Dermis blood vessel endothelial cell (primary cell): ENCODE measurements around the gene GADL1. TPM values are rescaled to one million over a fixed set of nuclear protein-coding genes. Genes with fewer than 3 reads are reported as not detected.

Experiments
- DNase-seq: peaks from one replicate; pipeline ENCODE4 v3.0.0; 2010
- total RNA-seq: library from RNA; depleted of rRNA; stranded (reverse); fragments of >200 nt; gene quantifications from 2 replicates; pipeline ENCODE4 v1.2.3, GENCODE V29; 2014

GADL1 gene, protein sequence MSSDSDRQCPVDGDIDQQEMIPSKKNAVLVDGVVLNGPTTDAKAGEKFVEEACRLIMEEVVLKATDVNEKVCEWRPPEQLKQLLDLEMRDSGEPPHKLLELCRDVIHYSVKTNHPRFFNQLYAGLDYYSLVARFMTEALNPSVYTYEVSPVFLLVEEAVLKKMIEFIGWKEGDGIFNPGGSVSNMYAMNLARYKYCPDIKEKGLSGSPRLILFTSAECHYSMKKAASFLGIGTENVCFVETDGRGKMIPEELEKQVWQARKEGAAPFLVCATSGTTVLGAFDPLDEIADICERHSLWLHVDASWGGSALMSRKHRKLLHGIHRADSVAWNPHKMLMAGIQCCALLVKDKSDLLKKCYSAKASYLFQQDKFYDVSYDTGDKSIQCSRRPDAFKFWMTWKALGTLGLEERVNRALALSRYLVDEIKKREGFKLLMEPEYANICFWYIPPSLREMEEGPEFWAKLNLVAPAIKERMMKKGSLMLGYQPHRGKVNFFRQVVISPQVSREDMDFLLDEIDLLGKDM
- not detected in 2 replicates for total RNA-seq

DNA sequence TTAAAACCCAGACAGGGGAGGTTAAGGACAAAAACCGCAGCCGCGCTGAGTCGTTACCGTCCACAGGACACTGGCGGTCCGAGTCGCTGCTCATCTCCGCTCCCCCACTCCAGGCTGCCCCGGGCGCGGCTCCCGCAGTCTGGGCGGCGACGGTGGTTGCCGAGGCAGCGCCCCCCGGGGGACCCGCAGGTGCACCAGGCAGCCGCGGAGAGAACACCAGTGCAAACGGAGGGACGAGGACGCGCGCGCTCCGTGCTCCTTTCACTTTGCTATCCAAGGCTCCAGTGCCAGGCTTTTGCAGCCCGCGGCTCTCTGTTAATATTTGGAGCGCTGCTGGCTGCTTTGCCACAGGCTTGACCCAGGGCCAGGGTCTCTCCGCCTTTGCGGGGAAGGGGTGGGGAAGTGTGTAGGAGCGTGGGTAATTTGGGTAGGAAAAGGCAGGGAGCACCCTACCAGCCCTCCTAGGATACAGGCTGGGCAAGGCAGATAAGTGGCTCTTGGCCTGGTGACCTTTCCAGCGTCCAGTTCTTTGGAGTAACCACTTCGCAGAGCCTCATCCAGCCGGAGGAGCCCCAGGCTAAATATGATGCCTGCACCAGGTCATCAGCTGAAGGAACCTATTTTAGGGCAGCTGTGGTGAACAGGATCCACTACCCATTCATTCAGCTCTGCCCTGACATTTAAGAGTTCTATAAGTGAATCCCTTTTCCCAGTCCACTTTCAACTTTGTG is at the start of gene GADL1:
Gene GADL1, minus strand, starts transcription at position 141 of the 731 bp plus-strand sequence. Its CDS starts 47 bp downstream, at position 94.
- DNase-seq = peak; percentile 38

DNA sequence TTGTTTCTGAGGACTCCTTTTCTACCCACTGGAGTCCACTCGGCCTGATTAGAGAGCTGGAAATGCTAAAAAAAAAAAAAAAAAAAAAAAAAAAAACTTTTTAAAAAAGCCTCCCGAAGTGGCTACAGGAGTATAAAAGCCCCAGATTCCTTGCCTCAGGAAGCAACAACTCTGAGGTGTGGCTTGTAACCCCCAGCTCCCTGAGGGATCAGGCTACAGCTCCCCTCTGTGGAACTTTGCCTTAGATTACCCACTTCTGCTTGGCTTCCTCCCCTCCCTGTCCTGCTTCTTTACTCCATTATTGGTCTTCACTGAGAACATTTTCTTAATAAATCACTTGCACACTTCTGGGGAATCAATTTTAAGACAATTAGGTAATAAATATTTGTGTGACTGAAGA is 49.7 kb upstream of the GADL1 start:
- no peak for DNase-seq

DNA sequence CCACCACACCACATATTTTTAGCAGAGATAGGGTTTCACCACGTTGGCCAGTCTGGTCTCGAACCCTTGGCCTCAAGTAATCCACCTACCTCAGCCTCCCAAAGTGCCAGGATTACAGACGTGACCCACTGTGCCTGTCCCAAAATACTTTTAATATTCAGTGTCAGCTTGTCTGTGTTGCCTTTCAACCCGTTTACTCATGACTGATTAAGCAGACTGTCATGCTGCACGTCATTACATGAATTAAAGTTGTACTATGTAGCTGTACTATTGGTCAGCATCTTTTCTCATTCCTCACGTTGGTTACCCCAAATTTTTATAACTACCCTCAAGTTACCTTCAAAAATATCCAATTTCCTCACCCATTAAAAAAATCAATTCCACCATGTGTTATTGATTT is 48.7 kb upstream of the GADL1 start:
- no peak for DNase-seq

DNA sequence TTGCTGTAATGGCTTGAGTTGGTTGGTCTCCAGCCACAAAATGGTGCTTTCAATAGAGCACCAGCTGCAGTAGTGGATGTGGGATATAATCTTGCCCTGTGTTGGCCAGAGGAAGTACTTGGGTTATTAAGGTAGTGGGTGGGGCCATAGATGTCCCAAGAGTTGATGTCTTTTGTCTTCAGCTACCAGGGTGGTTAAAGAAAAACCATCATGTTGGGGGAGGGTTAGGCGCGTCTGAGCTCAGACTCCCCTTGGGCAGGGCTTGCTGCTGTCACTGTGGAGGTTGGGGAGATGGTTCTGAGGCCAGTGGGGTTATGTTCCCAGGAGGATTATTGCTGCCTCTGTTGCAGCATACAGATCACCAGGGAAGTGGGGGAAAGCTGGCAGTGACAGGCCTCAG is 46.9 kb upstream of the GADL1 start:
- no peak for DNase-seq

DNA sequence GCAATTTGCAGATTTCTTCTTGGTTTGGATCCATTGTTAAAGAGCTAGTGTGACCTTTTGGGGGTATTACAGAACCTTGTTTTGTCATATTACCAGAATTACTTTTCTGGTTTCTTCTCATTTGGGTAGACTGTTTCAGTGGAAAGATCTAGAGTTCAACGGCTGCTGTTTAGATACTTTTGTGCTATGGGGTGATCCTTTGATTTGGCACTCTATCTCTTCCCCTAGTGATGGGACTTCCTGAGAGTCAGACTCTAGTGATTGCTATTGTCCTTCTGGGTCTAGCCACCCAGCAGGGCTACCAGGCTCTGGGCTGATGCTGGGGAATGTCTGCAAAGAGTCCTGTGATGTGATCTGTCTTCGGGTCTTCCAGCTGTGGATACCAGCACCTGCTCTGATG is 46.3 kb upstream of the GADL1 start:
- DNase-seq = no peak

DNA sequence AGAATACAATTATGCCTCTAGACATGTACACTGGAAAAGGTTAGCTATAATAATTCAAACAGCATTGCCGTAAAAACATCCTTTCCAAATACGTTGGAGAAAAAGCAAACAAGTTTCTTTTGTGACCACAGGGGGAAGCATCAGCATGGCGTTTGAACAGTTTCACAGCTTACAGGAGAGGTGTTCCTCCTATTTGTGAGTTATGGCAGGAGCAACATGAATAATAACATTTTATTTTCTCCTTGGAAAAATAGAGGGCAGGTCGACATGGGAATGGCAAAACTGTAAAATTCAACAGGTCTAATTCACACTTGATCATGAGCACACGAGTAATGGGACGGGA is 39.7 kb upstream of the GADL1 start:
- peak; percentile 77 for DNase-seq

DNA sequence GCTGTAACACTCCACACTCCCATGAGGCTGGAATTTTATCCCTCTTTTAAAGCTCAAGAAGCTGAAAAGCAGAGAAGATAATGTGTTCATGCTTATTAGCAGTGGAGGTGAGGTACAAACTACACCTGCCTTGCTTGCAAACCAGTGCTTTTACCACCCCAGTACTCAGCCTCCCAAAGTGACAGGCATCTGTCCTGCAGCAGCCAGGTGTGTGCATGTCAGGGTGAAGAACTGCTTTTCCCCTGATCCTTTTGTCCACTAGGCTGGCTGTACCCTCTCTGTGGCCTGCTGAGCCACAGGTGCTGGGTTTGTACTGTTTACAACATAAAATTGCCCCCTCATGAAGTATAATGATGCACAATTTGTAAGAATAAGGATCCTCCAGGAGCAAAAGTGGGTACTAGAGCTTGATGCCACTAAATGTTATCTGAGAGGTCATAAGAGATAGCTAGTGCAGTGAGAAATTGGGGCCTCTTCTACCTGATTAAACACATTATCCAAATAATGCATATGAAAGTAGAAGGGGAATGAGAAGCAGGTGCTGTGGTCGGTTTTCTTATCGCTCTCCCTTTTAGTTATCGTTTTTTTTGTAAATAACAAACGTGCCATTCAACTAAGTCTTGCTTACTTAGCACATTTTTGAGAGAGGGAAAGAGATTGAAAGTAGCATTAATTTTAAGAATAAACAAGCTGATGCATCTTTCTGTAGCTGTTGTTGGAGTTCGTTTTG is 39.2 kb upstream of the GADL1 start:
- DNase-seq = no peak

DNA sequence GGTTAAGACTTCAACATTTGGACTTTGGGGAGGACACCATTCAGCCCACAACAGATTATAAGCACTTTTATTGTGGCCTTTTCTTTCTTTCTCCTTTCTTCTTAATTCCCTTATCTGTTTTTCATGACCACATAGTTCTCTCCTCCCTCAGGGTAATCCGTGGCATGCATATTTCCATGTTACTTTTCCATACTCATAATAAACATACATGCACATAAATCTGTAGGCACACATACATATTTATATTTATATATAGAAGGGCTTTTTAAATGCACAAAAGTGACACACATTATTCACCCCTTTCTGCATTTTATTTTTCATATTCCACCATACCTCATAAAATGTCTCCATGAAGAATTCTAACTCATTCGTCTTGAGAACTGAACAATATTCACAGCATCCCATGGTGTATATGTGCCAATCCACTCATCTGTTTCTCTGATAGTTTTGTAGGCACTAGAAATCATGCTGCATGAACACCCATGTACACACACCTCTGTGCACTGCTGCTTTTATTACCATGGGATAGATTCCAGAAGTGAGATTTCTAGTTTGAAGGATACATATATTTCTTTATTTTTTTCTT is 38.1 kb upstream of the GADL1 start:
- no peak for DNase-seq

DNA sequence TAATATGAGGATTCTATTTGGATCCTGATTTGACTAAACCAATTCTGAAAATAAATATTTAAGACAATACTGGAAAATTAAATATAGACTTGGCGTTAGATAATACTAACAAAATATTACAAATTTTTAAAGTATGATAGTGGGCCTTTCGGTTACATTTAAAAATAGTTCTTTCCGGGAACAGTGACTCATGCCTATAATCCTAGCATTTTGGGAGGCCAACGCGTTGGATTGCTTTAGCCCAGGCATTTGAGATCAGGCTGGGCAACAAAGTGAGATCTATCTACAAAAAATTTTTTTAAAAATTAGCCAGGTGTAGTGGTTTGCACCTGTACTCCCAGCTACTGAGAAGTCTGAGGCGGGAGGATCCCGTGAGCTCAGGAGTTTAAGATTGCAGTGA is 30.3 kb upstream of the GADL1 start:
- DNase-seq = no peak

DNA sequence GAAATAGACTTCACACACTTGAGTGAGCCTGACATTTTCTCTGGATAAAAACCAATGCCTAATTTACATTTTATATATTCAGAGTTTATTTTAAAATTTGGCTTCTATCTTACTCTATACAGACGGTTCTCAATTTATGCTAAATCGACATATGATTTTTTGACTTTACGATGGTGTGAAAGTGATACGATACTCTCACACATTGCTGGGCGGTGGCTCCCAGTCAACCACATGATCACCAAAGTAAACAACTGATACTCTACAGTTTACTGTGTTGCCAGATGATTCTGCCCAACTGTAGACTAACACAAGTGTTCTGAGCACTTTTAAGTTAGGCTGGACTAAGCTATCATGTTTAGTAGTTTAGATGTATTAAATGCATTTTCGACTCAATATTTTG is 25.1 kb upstream of the GADL1 start:
- DNase-seq = no peak

DNA sequence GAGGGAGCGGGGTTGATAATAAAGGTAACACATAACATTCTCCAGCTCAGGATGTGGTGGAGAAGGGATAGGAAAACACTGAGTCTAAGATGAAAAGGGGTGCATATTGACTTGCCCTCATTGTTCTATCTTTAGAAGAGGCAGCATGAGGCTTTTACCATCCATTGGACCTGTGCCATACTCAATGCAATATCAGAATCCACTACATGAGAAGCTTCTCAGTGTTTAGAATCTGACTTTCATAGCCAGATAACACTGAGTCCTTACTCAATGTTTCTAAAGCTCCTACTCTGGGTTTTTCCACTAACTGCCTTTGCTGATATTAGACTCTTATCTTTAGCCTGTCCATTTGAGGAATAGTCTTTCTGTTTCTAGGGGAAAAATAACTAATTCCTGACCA is 24.3 kb upstream of the GADL1 start:
- DNase-seq = no peak

DNA sequence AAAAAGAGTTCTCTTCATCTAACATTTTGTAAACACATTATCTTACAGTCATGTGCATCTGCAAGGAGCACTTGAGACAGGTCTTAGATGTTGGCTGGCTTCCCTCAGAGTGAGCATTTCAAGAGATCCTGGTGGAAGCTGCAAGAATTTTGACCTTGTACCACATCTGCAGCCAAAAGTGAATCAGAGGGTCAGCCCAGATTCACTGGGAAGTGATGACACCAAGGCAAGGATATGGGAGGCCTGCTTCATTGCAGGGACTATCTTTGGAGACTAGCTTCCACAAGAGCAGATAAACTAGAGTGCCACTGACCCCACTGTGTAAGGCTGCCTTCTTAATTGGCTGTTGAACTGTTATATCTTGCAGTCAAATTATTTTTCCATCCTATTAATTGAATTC is 21.3 kb upstream of the GADL1 start:
- no peak for DNase-seq

DNA sequence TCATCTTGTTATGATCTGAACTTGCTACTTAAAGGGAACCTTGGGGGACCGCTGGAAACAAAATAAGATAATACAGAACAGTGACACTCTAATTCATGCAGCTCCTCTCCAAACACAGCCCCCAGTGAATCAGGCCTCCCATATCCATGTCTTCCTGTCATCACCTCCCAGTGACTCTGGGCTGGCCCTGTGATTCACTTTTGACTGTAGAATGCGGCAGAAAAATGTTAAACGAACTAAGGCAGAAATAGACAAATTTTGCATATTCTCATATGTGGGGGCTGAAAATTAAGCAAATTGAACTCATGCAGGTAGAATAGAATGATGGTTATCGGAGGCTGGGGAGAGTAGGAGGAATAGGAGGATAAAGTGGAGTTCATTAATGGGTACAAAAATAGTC is 20.2 kb upstream of the GADL1 start:
- no peak for DNase-seq

DNA sequence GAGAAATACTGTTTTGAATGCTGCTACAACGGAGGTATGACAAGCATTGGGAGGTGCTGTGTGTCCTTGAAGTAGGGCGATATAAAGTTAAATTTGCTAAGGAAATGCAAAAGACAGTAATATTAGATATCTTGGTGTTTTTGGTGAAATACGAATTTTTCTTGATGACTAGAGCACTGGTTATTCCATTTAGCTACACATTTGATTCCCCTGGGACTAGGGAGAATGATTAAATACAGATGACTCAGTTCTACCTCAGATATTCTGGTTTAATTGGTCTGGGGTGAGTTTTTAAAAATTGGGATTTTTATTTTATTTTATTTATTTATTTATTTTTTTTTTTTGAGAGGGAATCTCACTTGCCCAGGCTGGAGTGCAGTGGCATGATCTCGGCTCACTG is 18.7 kb upstream of the GADL1 start:
- no peak for DNase-seq

DNA sequence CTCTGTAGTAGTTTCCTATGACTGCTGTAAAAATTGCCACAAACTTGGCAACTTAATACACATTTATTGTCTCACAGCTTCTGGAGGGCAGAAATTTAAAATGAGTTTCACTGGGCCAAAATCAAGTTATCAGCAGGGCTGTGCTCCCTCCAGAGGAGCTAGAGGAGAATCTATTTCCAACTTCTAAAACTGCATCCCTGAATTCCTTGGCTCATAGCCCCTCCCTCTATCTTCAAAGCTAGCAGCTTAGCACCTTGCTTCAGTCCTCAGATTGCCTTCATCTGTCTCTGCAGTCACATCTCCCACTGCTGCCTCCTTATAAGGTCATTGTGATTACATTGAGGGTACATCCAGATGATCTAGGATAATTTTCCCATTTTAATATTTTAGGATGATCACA is 17.8 kb upstream of the GADL1 start:
- no peak for DNase-seq

DNA sequence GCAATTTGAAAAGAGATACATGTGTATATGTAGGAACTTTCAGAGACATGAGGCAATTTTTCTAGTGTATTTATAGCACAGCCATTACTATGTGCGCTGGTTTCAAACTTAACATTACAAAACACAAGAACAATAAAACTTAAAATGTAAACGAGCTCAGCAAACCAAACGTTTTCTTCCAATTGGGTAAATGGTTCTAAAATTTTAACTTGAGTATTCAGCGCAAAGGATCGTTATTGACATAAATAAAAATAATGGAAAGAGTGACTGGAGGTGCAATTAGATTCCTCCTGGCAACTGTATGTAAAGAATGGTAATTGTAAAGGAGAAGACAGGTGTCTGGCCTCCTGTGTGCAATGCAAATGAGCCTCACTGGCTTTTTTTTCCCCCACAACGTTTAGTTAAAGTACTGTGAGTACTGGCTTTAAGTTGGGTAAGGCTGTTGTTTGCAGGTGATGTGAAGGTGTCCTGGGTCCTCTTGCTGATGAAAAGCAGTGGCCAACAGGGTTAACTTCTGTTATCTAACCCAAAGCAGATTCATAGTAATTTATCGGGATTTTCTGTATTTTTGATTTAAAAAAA is 14.1 kb upstream of the GADL1 start:
- DNase-seq = no peak

DNA sequence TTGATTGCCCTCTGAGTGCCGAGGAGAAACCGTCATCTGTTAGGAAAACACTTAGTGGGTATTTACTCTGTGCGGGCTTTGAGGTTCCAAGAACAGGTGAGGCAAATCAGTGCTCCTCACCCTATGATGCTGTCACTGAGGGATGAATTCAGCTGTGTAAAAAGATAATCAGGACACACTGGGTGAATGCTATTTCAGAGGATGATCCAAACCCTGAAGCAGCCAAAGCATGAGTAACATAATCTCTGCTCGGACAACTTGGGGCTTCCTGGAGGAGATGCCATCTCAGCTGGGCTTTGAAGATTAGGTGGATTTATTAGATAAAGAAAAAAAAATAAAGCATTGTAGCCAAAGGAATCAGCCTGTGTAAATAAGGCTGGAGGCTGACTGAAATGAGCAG is 10.5 kb upstream of the GADL1 start:
- no peak for DNase-seq

DNA sequence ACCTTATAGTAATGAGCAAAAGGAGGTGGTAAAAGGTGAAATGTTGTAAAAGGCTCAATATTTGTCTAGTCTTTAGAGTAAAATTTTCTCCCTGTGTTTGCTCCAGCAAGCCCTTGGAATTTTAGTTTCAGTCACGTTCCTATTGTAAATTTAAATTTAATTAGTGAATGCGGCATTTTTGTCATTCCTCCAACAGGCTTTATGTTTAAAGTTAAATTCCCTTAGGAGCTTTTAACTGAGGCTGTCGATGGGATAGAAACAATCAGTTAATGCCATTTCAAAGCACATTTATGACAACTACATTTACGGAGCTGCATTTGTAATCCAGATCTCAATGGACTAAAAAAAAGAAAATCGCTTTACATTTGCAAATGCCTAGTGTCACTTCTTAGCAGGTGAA is 868 bp upstream of the GADL1 start:
- DNase-seq = no peak

DNA sequence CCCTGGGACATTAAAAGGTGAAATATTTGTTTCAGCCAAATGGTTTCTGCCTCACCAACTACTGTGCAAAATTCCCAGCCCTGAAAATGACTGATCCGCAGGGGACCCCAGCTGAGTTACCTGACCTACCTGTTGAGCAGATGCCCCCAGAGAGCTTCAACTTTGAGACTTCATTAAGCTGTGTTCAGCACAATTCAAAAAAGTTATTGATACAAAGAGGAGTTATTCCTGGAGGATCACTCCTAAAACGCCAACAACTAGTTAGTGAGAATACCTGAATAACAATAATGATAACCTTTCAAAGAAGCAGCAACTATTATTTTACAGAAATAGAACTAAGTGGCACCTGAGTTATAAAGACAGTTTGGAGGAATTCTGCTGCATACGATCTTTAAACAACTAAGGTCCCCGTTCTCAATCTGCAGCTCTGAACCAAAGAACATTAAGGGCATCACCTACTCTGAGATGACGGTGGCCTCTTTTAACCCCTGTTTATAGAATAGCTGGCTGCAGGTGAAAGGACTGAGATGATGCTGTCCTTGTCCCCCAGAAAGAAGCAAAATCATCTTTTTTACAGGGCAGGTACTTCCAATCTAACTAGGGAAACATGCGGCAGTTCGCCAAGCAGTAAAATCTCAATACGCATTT is 659 bp downstream of the GADL1 start:
- no peak for DNase-seq

DNA sequence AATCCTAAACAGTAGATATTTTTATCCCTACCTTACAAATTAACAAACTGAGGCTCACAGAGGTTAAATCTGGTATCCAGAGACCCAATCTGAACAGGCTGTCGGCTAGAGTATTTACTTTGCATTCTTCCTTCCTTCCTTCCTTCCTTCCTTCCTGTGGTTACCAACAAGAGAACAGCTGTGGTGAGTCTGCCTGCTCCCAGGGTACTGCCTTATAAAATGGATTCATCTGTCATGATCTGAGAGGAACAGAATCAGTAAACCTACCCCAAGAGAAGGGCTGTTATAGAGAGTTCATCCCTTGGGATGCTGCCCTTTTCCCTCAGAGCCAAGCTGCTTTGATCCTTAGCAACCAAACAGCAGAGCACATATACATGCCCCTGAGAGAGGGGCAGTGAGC is 3.6 kb downstream of the GADL1 start:
- no peak for DNase-seq

DNA sequence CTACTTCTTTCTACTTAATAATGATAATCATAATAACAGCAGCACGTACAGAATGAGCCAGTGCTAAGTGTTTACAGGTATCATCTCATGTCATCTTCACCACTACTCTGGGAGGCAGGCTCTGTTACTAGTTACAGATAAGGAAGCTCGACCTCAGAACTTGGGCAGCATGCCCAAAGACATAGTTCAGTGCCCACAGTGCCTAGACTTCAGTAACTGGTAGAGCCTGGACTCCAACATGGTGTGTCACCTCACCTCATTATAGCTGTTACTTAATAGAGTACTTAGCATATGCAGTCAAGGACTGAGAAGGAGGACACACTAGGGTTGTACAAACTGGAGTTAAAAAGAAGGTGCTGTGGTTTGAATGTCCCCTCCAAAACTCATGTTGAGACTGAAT is 7.6 kb downstream of the GADL1 start:
- no peak for DNase-seq

DNA sequence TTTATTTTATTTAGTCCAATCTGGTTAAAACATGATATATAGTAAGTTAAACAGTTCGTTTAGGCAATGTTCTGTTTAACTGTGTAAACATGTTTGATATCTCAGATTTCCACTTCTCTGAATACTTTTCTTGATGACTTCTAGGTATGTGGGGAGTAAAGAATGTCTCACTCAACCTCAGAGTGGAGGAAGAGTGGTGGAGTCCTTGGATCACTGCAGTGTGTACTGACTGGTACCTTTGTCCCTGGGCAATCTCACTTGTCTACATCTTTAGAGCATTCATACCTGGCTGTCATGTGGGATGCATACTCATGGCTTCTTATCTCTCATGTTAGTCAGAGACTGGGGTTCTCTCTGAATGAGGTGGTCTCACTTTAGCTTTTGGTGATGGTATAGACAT is 15.6 kb downstream of the GADL1 start:
- DNase-seq = no peak
